SK-N-SH treated with all-trans-retinoic acid at 6 μM for 48 hours (cell line): ENCODE data around the gene NUP98.

Experiments
- CSDC2 ChIP-seq: fragments of 250-450 bp; sonication (Bioruptor Pico); IDR thresholded peaks from 2 replicates; pipeline ENCODE4 v1.5.0; 2020; ENCODE audit warnings: mild to moderate bottlenecking, moderate library complexity
- ISL1 ChIP-seq: fragments of 250-450 bp; sonication (Bioruptor Pico); IDR thresholded peaks from 2 replicates; pipeline ENCODE4 v2.1.2; 2022; ENCODE audit warnings: mild to moderate bottlenecking, moderate library complexity
- OSR1 ChIP-seq: fragments of 250-450 bp; sonication (Bioruptor Pico); IDR thresholded peaks from 2 replicates; pipeline ENCODE4 v1.8.0; 2022; ENCODE audit warnings: moderate library complexity, mild to moderate bottlenecking, inconsistent platforms
- SNAI2 ChIP-seq: fragments of 250-450 bp; sonication (Bioruptor Pico); IDR thresholded peaks from 2 replicates; pipeline ENCODE4 v1.5.0; 2020; ENCODE audit warnings: mild to moderate bottlenecking, moderate library complexity
- TOX ChIP-seq: fragments of 250-450 bp; sonication (Bioruptor Pico); IDR thresholded peaks from 2 replicates; pipeline ENCODE4 v1.8.0; 2021; ENCODE audit warnings: mild to moderate bottlenecking, moderate library complexity, borderline replicate concordance
- ZC3H10 ChIP-seq: fragments of 250-450 bp; sonication (Bioruptor Pico); IDR thresholded peaks from 2 replicates; pipeline ENCODE4 v1.5.1; 2021; ENCODE audit warnings: mild to moderate bottlenecking, moderate library complexity
- ZFP30 ChIP-seq: fragments of 450-650 bp; formaldehyde crosslinking; IDR thresholded peaks from 2 replicates; pipeline ENCODE4 v1.5.0; 2022; ENCODE audit warnings: mild to moderate bottlenecking, moderate library complexity
- ZNF565 ChIP-seq: fragments of 450-650 bp; formaldehyde crosslinking; conservative IDR thresholded peaks from 2 replicates; pipeline ENCODE4 v1.5.0; 2020; ENCODE audit warnings: low read depth, mild to moderate bottlenecking, moderate library complexity
- ZNF70 ChIP-seq: fragments of 450-650 bp; formaldehyde crosslinking; IDR thresholded peaks from 2 replicates; pipeline ENCODE4 v1.5.0; 2020; ENCODE audit warnings: mild to moderate bottlenecking, moderate library complexity
- TF ChIP-seq, protein P1 (sequence below): fragments of 250-450 bp; sonication (Bioruptor Pico); IDR thresholded peaks from 2 replicates; pipeline ENCODE4 v1.5.1; 2020; ENCODE audit warnings: low read depth, mild to moderate bottlenecking, moderate library complexity

The NUP98 gene

DNA sequence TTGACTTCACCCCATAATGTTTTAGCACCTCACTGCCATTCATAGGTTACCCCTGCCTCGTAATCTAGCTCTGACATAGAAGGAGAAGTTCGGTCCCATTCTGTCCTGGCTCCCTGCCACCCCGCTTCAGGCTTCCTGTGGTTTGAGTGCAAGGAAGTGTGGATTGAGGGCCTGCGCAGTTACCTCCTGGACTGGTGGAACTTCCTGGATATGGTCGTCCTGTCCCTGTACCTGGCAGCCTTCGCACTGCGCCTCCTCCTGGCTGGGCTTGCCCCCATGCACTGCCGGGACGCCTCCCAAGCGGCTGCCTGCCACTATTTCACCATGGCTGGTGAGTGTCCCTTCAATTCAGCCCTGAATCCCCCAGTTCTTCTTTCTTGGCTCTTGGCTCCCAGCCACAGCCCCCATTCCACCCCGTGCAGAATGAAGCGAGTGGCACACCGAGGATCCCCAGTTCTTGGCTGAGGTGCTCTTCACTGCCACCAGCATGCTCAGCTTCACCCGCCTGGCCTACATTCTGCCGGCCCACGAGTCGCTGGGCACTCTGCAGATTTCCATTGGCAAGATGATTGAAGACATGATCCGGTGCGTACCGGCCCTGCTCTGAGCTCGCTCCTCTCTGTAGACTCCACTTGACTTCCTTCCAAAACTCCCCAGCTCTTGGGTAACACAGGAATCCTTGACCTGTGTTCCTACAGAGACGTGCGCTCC lies 170.9 kb downstream of the NUP98 start (continued):
- TF ChIP-seq, protein P1, sequence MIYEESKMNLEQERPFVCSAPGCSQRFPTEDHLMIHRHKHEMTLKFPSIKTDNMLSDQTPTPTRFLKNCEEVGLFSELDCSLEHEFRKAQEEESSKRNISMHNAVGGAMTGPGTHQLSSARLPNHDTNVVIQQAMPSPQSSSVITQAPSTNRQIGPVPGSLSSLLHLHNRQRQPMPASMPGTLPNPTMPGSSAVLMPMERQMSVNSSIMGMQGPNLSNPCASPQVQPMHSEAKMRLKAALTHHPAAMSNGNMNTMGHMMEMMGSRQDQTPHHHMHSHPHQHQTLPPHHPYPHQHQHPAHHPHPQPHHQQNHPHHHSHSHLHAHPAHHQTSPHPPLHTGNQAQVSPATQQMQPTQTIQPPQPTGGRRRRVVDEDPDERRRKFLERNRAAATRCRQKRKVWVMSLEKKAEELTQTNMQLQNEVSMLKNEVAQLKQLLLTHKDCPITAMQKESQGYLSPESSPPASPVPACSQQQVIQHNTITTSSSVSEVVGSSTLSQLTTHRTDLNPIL (CRISPR knock-in tag) = no peak
- no peak for TF ChIP-seq CSDC2
- no peak for TF ChIP-seq ZFP30 (CRISPR knock-in tag)
- TF ChIP-seq ISL1 (CRISPR knock-in tag) = no peak
- TF ChIP-seq OSR1 (CRISPR knock-in tag) = no peak
- no peak for TF ChIP-seq ZC3H10 (CRISPR knock-in tag)
- no peak for TF ChIP-seq ZNF70 (CRISPR knock-in tag)
- TF ChIP-seq ZNF565 (CRISPR knock-in tag) = no peak
- no peak for TF ChIP-seq TOX
- TF ChIP-seq SNAI2 (CRISPR knock-in tag) = no peak
